C1 segment of cervical spinal cord (tissue), 14 donors: ENCODE data around the gene FAM193A.
"Not testable (repeated sequence)": the region's sequence is repeated elsewhere in the genome, so short reads cannot be mapped to it uniquely, and the experiment has no call there.

Source experiments
- DNase-seq, 14 donors: peaks; one replicate each; lab custom pipeline; 2025; lab: John Stamatoyannopoulos, UW

Gene FAM193A

GRCh38 chr4:2648159-2648814, 111.8 kb downstream of the FAM193A start:
- no peak for DNase-seq

GRCh38 chr4:2649604-2650114, 113.2 kb downstream of the FAM193A start:
- no peak for DNase-seq

GRCh38 chr4:2650276-2650675, 113.8 kb downstream of the FAM193A start:
- DNase-seq: no peak

GRCh38 chr4:2651546-2651945, 115.1 kb downstream of the FAM193A start:
- DNase-seq: no peak

GRCh38 chr4:2651998-2652397, 115.6 kb downstream of the FAM193A start:
- no peak for DNase-seq

GRCh38 chr4:2652415-2653160, 116.1 kb downstream of the FAM193A start:
- DNase-seq: no peak

- no peak for DNase-seq
Observed at GRCh38 chr4:2660596-2661211, 124.3 kb downstream of the FAM193A start.

- DNase-seq: no peak
Observed at GRCh38 chr4:2662598-2662997, 126.2 kb downstream of the FAM193A start.

- DNase-seq: no peak
Observed at GRCh38 chr4:2663275-2663674, 126.8 kb downstream of the FAM193A start.

- DNase-seq: no peak
Observed at GRCh38 chr4:2666722-2667247, 130.3 kb downstream of the FAM193A start.

GRCh38 chr4:2667428-2667827, 131.0 kb downstream of the FAM193A start:
- DNase-seq: no peak

GRCh38 chr4:2671267-2671895, 134.9 kb downstream of the FAM193A start:
- no peak for DNase-seq

- DNase-seq: no peak
Observed at GRCh38 chr4:2672082-2672481, 135.6 kb downstream of the FAM193A start.

GRCh38 chr4:2672700-2673099, 136.3 kb downstream of the FAM193A start:
- no peak for DNase-seq

GRCh38 chr4:2673157-2673556, 136.7 kb downstream of the FAM193A start:
- no peak for DNase-seq

GRCh38 chr4:2679762-2680161, 143.3 kb downstream of the FAM193A start:
- DNase-seq: not testable (repeated sequence)

- no peak for DNase-seq
Observed at GRCh38 chr4:2684486-2684885, 148.0 kb downstream of the FAM193A start.

- DNase-seq: no peak
Observed at GRCh38 chr4:2685541-2685940, 149.1 kb downstream of the FAM193A start.

GRCh38 chr4:2686379-2687265, 150.2 kb downstream of the FAM193A start:
- no peak for DNase-seq

- no peak for DNase-seq
Observed at GRCh38 chr4:2688281-2688680, 151.8 kb downstream of the FAM193A start.

- no peak for DNase-seq
Observed at GRCh38 chr4:2688697-2689096, 152.2 kb downstream of the FAM193A start.
